Keratinocyte (primary cell): ENCODE measurements around the gene NLRP8. TPM values are rescaled to one million over a fixed set of nuclear protein-coding genes. Genes with fewer than 3 reads are reported as not detected.

Source experiments
- DNase-seq: peaks from one replicate; pipeline ENCODE4 v3.0.0-alpha.2; 2011; ENCODE audit warnings: low read depth, missing footprints, low spot score
- FAIRE-seq: peaks from 2 replicates; lab custom pipeline; 2011; peaks lifted over from hg19 to GRCh38; lab: Jason Lieb, UNC
- H2AFZ ChIP-seq: 2 replicates; pipeline ENCODE4 v1.6.0; 2012; ENCODE audit warnings: low read length, control low read depth, inconsistent platforms; ENCODE audit not compliant: control insufficient read depth
- H3K27ac ChIP-seq: 2 replicates; pipeline ENCODE4 v1.5.1; 2011; ENCODE audit warnings: low read length; ENCODE audit not compliant: control insufficient read depth, insufficient read depth
- H3K27me3 ChIP-seq: 3 replicates; pipeline ENCODE4 v1.6.0; 2011; ENCODE audit warnings: low read length; ENCODE audit not compliant: control insufficient read depth, insufficient read depth; ENCODE audit errors: extremely low read depth
- H3K36me3 ChIP-seq, 2 experiments: 2 replicates in 1 of 2; 3 replicates in 1 of 2; pipeline ENCODE4 v1.5.1; 2011; ENCODE audit warnings: low read length in 2 of 2, mild to moderate bottlenecking in 1 of 2; ENCODE audit not compliant: control insufficient read depth in 2 of 2, insufficient read depth in 2 of 2; ENCODE audit errors: extremely low read depth in 1 of 2
- H3K4me1 ChIP-seq: 3 replicates; pipeline ENCODE4 v1.5.1; 2011; ENCODE audit warnings: low read length; ENCODE audit not compliant: control insufficient read depth, insufficient read depth; ENCODE audit errors: extremely low read depth
- H3K4me2 ChIP-seq: 3 replicates; pipeline ENCODE4 v1.6.0; 2011; ENCODE audit warnings: low read depth, low read length; ENCODE audit not compliant: control insufficient read depth, insufficient read depth; ENCODE audit errors: extremely low read depth
- H3K4me3 ChIP-seq, 3 experiments: fragments of 200-600 bp in 1 of 3; sonication (generic) in 1 of 3; 2 replicates in 2 of 3; 3 replicates in 1 of 3; pipeline ENCODE4 v1.5.1; 2011 to 2016; ENCODE audit warnings: low read length in 3 of 3, mild to moderate bottlenecking in 3 of 3, control low read depth in 2 of 3, inconsistent platforms in 1 of 3, low read depth in 1 of 3, mixed read lengths in 1 of 3, mixed run types in 1 of 3, moderate library complexity in 1 of 3; ENCODE audit not compliant: control insufficient read depth in 2 of 3, insufficient read depth in 2 of 3; ENCODE audit errors: extremely low read depth in 1 of 3
- H3K79me2 ChIP-seq: 2 replicates; pipeline ENCODE4 v1.6.0; 2012; ENCODE audit warnings: low read length; ENCODE audit not compliant: control insufficient read depth, insufficient read depth
- H3K9ac ChIP-seq: 3 replicates; pipeline ENCODE4 v1.6.0; 2011; ENCODE audit warnings: low read length; ENCODE audit not compliant: control insufficient read depth, insufficient read depth; ENCODE audit errors: extremely low read depth
- H3K9me1 ChIP-seq: 3 replicates; pipeline ENCODE4 v1.6.0; 2011; ENCODE audit warnings: low read length; ENCODE audit not compliant: control insufficient read depth, insufficient read depth; ENCODE audit errors: extremely low read depth
- H3K9me3 ChIP-seq: 2 replicates; pipeline ENCODE4 v1.5.1; 2012; ENCODE audit warnings: low read depth, low read length; ENCODE audit not compliant: control insufficient read depth
- H4K20me1 ChIP-seq: 3 replicates; pipeline ENCODE4 v1.6.0; 2011; ENCODE audit warnings: low read length; ENCODE audit not compliant: control insufficient read depth, insufficient read depth; ENCODE audit errors: extremely low read depth
- EZH2 ChIP-seq: IDR thresholded peaks from one replicate; pipeline ENCODE4 v1.6.1; 2012; ENCODE audit warnings: inconsistent platforms, mild to moderate bottlenecking, low read length, moderate library complexity
- dilution Hi-C: fragments of 300-500 bp; cut with MboI; formaldehyde crosslinking; loops from one replicate; pipeline ENCODE4 v1.7.0; 2020; ENCODE audit warnings: low sequenced_read_pairs; ENCODE audit not compliant: extremely low pct_ligation_motif_present
- polyA plus RNA-seq, 5 experiments: library from polyadenylated mRNA; depleted of rRNA in 3 of 5; stranded (reverse) in 3 of 5; stranded (forward) in 1 of 5; unstranded in 1 of 5; fragments of >200 nt; gene quantifications; 1 replicate in 1 of 5; 2 replicates in 3 of 5; 3 replicates in 1 of 5; pipeline versions ENCODE4 v1.2.1 to v1.2.3, GENCODE V29; 2011 to 2012; ENCODE audit warnings: missing spikeins in 2 of 5, low read depth in 1 of 5, low replicate concordance in 1 of 5
- TF ChIP-seq, protein P1 (sequence below), 3 experiments: IDR thresholded peaks in 1 of 3; conservative IDR thresholded peaks in 1 of 3; optimal IDR thresholded peaks in 1 of 3; 2 replicates in 2 of 3; 3 replicates in 1 of 3; pipeline versions ENCODE3 to v1.5.1; 2011; ENCODE audit warnings: low read length in 3 of 3, mild to moderate bottlenecking in 3 of 3, moderate library complexity in 2 of 3, control low read depth in 1 of 3, inconsistent platforms in 1 of 3; ENCODE audit not compliant: insufficient read depth in 2 of 3; ENCODE audit errors: extremely low read depth in 1 of 3

Gene NLRP8
- polyA plus RNA-seq, 1 donor (not counting 4 experiments of a cell fraction or from before 2014, with no cell fraction given): not detected

DNA sequence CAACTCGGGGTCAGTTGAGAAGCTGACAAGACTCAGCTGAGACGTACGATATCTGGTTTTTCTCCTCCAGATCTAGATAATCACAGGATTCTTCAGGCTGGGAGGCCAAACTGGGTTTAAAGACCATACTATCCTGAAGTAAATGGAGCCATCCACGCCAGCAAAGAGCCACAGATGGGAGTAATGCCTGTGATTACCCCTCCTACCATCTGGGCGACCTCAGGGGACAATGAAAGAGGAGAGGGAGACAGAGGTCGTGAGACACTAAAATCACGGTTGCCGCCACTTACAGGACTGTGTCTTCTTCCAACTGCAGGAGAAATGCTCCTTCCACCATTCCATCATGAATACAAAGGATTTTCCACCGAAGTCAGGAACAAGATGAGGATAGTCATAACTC is 12.4 kb upstream of the NLRP8 start:
- no peak for DNase-seq
- FAIRE-seq: no peak

GRCh38 chr19:55939206-55939605 is 8.4 kb upstream of the NLRP8 start:
- H3K9ac ChIP-seq: no peak overlapping the region
- dilution Hi-C loops: no loop called here
- H4K20me1 ChIP-seq: no peaks in the 10 kb centered on the region

More for the DNA sequence above, 12.4 kb upstream of the NLRP8 start:
- no peaks in the 10 kb centered on the region for H3K36me3 ChIP-seq
- H3K27me3 ChIP-seq: no peaks in the 10 kb centered on the region
- no peak overlapping the region for H3K4me3 ChIP-seq
- H3K4me1 ChIP-seq: no peaks in the 10 kb centered on the region
- H3K27ac ChIP-seq: no peak overlapping the region
- H3K9me3 ChIP-seq: peaks cover 6% of the 10 kb centered on the region
- H4K20me1 ChIP-seq: no peaks in the 10 kb centered on the region
- dilution Hi-C loops: no loop called here
- TF ChIP-seq, protein P1, sequence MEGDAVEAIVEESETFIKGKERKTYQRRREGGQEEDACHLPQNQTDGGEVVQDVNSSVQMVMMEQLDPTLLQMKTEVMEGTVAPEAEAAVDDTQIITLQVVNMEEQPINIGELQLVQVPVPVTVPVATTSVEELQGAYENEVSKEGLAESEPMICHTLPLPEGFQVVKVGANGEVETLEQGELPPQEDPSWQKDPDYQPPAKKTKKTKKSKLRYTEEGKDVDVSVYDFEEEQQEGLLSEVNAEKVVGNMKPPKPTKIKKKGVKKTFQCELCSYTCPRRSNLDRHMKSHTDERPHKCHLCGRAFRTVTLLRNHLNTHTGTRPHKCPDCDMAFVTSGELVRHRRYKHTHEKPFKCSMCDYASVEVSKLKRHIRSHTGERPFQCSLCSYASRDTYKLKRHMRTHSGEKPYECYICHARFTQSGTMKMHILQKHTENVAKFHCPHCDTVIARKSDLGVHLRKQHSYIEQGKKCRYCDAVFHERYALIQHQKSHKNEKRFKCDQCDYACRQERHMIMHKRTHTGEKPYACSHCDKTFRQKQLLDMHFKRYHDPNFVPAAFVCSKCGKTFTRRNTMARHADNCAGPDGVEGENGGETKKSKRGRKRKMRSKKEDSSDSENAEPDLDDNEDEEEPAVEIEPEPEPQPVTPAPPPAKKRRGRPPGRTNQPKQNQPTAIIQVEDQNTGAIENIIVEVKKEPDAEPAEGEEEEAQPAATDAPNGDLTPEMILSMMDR (optimal IDR thresholded peaks at IDR 0.05 in 1 of 3, IDR thresholded peaks at IDR 0.05 in 1 of 3, conservative IDR thresholded peaks at IDR 0.05 in 1 of 3; ENCODE audit: extremely low read depth in 1 of 3, insufficient read depth in 2 of 3, low read length in 3 of 3): no peak
- no peak for TF ChIP-seq EZH2
- no peak overlapping the region for H2AFZ ChIP-seq
- no peaks in the 10 kb centered on the region for H3K79me2 ChIP-seq
- H3K9ac ChIP-seq: no peak overlapping the region
- no peaks in the 10 kb centered on the region for H3K9me1 ChIP-seq
- H3K4me2 ChIP-seq: no peak overlapping the region

More at GRCh38 chr19:55939206-55939605, 8.4 kb upstream of the NLRP8 start:
- Histone ChIP-seq H3K4me3 (no peak overlapping the region), H3K4me2 (no peak overlapping the region), H3K79me2 (no peaks in the 10 kb centered on the region), H3K9me1 (no peaks in the 10 kb centered on the region), H3K27me3 (no peaks in the 10 kb centered on the region), H3K27ac (no peak overlapping the region), H3K9me3 (peaks cover 4% of the 10 kb centered on the region), H2AFZ (no peak overlapping the region), H3K36me3 (no peaks in the 10 kb centered on the region), H3K4me1 (no peaks in the 10 kb centered on the region)
- FAIRE-seq (no peak), DNase-seq (no peak)
- TF ChIP-seq, protein P1 (optimal IDR thresholded peaks at IDR 0.05 in 1 of 3, IDR thresholded peaks at IDR 0.05 in 1 of 3, conservative IDR thresholded peaks at IDR 0.05 in 1 of 3; ENCODE audit: extremely low read depth in 1 of 3, insufficient read depth in 2 of 3, low read length in 3 of 3): no peak
- no peak for TF ChIP-seq EZH2
